ENCODE measurements around the gene TMOD2.

- TF ChIP-seq CTCF (conservative IDR thresholded peaks at IDR 0.05; ENCODE audit: low read length) (no peak), EZH2phosphoT487 (IDR thresholded peaks at IDR 0.05; ENCODE audit: borderline replicate concordance) (no peak)
These were observed 24.9 kb upstream of the TMOD2 start for GRCh38 chr15:51726302-51727073.

Measured in Loucy (cell line).